Prostate gland (tissue), 2 donors: ENCODE results near the gene ZNF19. TPM values are rescaled to one million over a fixed set of nuclear protein-coding genes. Genes with fewer than 3 reads are reported as not detected.

ENCODE experiments used
- DNase-seq: peaks from one replicate; pipeline ENCODE4 v3.0.0-alpha.2; 2019; ENCODE audit warnings: low spot score
- H3K27ac ChIP-seq, 2 donors: fragments of 200-600 bp; sonication (generic); 2 replicates each; pipeline ENCODE4 v1.5.1; 2017 to 2019
- H3K27me3 ChIP-seq: fragments of 200-600 bp; sonication (generic); replicated peaks from 2 replicates; pipeline ENCODE4 v1.5.1; 2019; ENCODE audit not compliant: insufficient read depth
- H3K36me3 ChIP-seq, 2 donors: fragments of 200-600 bp; sonication (generic); 1 replicate in 1 of 2; 2 replicates in 1 of 2; pipeline versions ENCODE4 v1.5.1 to v1.8.1; 2017 to 2019
- H3K4me1 ChIP-seq: fragments of 200-600 bp; sonication (generic); replicated peaks from 2 replicates; pipeline ENCODE4 v1.5.1; 2019
- H3K4me3 ChIP-seq, 2 donors: fragments of 200-600 bp; sonication (generic); 2 replicates each; pipeline ENCODE4 v1.5.1; 2017 to 2019
- H3K9me3 ChIP-seq: fragments of 200-600 bp; sonication (generic); 2 replicates; pipeline ENCODE4 v1.5.1; 2017
- POLR2A ChIP-seq: fragments of 450-650 bp; IDR thresholded peaks from one replicate; pipeline ENCODE4 v1.6.1; 2016; ENCODE audit warnings: antibody characterized with exemption, mild to moderate bottlenecking
- POLR2AphosphoS5 ChIP-seq: sonication (generic); formaldehyde crosslinking; IDR thresholded peaks from one replicate; pipeline ENCODE4 v1.6.1; 2017; ENCODE audit warnings: antibody characterized with exemption
- WGBS: methylation state at CpG from one replicate; pipeline ENCODE4 v1.1.5; 2018; 5-methylcytosine and 5-hydroxymethylcytosine counted together
- intact Hi-C: fragments of 100-400 bp; cut with DNase I; formaldehyde crosslinking; loops from one replicate; pipeline ENCODE4 v1.14.2; 2022
- total RNA-seq, 2 donors: library from RNA; depleted of rRNA; stranded (reverse); fragments of >200 nt; gene quantifications; one replicate each; pipeline ENCODE4 v1.1.0, GENCODE V29; 2016
- TF ChIP-seq, protein P1 (sequence below), 4 experiments: fragments of 200-600 bp in 2 of 4; fragments of 450-650 bp in 2 of 4; sonication (generic) in 2 of 4; IDR thresholded peaks; 1 replicate in 3 of 4; 2 replicates in 1 of 4; pipeline ENCODE4 v1.5.1; 2016 to 2019; ENCODE audit warnings: antibody characterized with exemption in 4 of 4, mild to moderate bottlenecking in 2 of 4, moderate library complexity in 2 of 4

ZNF19 gene
- total RNA-seq, 2 donors from 2014 or later = 5.3 to 11.5 TPM

DNA sequence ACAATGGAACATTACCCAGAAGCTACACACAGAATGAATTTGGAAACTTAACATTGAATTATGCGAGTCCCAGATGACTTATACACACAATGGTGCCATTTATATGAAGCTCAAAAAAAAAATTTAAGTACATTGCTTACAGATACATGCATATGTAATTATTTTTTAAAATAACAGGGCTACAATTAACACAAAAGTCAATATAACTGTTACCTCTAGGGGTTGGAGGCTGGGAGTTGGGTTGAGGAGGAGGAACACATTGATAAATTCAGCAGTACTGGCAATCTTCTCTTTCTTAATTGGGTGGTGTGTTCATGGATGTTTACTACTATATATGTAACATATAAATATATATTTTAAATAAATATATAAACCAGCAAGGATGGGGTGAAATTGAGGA lies 28.2 kb downstream of the ZNF19 start:
- H3K9me3 ChIP-seq = no peaks in the 10 kb centered on the region
- H3K4me3 ChIP-seq = no peak overlapping the region
- no peak for TF ChIP-seq POLR2A
- TF ChIP-seq, protein P1, sequence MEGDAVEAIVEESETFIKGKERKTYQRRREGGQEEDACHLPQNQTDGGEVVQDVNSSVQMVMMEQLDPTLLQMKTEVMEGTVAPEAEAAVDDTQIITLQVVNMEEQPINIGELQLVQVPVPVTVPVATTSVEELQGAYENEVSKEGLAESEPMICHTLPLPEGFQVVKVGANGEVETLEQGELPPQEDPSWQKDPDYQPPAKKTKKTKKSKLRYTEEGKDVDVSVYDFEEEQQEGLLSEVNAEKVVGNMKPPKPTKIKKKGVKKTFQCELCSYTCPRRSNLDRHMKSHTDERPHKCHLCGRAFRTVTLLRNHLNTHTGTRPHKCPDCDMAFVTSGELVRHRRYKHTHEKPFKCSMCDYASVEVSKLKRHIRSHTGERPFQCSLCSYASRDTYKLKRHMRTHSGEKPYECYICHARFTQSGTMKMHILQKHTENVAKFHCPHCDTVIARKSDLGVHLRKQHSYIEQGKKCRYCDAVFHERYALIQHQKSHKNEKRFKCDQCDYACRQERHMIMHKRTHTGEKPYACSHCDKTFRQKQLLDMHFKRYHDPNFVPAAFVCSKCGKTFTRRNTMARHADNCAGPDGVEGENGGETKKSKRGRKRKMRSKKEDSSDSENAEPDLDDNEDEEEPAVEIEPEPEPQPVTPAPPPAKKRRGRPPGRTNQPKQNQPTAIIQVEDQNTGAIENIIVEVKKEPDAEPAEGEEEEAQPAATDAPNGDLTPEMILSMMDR (IDR thresholded peaks at IDR 0.05) = no peak
- no peak for TF ChIP-seq POLR2AphosphoS5
- no peaks in the 10 kb centered on the region for H3K27me3 ChIP-seq
- no peaks in the 10 kb centered on the region for H3K4me1 ChIP-seq
- no peaks in the 10 kb centered on the region for H3K36me3 ChIP-seq
- DNase-seq = no peak
- intact Hi-C loops = no loop called here
- 92% methylated on average over 1 of the region's 1 CpG for WGBS
- no peak overlapping the region for H3K27ac ChIP-seq

DNA sequence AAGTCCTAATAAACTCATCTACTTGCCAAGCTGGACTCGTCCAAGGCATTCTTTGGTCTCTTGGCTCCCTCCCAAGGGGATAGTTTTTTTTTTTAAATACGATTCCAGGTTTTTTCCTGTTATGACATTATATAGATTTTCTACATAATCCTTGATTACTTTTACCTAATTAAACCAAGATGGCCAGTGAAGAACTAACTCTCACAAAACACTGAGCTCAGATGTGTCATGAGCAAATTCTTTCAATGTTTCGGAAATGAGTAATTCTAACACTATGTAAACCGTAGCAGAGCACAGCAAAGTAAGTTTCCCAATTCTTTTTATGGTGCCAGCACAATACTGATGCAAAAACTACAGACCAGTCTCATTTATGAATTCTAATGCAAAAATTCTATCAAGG lies 28.9 kb downstream of the ZNF19 start:
- intact Hi-C loops = no loop called here
- no peak overlapping the region for H3K27ac ChIP-seq
- 66% methylated on average over 4 of the region's 4 CpGs for WGBS

DNA sequence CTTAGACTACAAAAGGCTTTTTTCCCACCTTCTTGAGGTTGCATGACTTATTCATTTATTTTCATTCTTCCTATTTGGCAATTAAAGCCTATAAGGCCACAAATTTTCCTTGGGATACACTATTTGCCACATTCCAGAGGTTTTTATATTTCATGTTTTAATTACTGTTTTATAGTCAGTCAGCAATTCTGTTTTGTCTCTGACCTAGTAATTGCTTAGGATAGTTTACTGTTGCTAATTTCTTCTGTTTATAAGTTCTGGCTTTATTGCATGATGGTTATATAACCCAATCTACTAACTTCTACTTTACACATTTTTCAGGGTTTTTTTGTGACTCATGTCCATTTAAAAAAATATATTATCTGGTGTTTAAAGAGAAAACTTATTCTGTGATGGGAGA lies 29.6 kb downstream of the ZNF19 start:
- no peaks in the 10 kb centered on the region for H3K27me3 ChIP-seq
- no peak for DNase-seq
- intact Hi-C loops = loop anchor here (5.0 kb wide), 1 partner anchor 548 kb away; the partner anchor contains the start of gene DHODH
- H3K9me3 ChIP-seq = no peaks in the 10 kb centered on the region
- no peaks in the 10 kb centered on the region for H3K36me3 ChIP-seq
- no peaks in the 10 kb centered on the region for H3K4me1 ChIP-seq
- TF ChIP-seq, protein P1 (IDR thresholded peaks at IDR 0.05) = no peak
- TF ChIP-seq POLR2AphosphoS5 (no peak), POLR2A (no peak)
- no peak overlapping the region for H3K4me3 ChIP-seq
- no peak overlapping the region for H3K27ac ChIP-seq

More for the DNA sequence above, 28.9 kb downstream of the ZNF19 start:
- TF ChIP-seq POLR2AphosphoS5 = no peak
- TF ChIP-seq POLR2A = no peak
- TF ChIP-seq, protein P1 (IDR thresholded peaks at IDR 0.05) = no peak
- DNase-seq = no peak
- Histone ChIP-seq H3K27me3 (no peaks in the 10 kb centered on the region), H3K4me3 (no peak overlapping the region), H3K36me3 (no peaks in the 10 kb centered on the region), H3K9me3 (no peaks in the 10 kb centered on the region), H3K4me1 (no peaks in the 10 kb centered on the region)

DNA sequence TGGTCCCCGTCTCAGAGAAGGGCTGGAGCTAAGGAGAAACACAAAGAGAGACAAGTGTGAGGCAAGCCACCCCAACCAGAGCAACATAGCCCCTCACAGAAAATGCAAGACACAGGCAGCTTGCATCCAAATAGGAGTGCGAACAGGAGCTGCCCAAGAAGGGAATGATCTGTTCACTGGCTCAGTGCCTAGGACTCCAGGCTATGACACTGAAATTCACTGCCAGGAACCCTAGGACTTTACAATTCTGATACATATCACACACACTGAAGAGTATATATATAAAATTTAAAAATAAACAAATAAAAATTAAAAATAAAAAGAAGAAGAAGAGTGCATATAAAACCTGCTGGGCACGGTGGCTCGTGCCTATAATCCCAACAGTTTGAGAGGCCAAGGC lies 32.3 kb downstream of the ZNF19 start:
- Histone ChIP-seq H3K4me3 (no peak overlapping the region), H3K27ac (no peak overlapping the region), H3K9me3 (no peaks in the 10 kb centered on the region), H3K4me1 (no peaks in the 10 kb centered on the region), H3K27me3 (no peaks in the 10 kb centered on the region), H3K36me3 (no peaks in the 10 kb centered on the region)
- peak; percentile 67 for DNase-seq
- intact Hi-C loops = loop anchor here (5.0 kb wide), 1 partner anchor 550 kb away; the partner anchor contains the start of gene DHODH
- 29% methylated on average over 4 of the region's 4 CpGs for WGBS
- TF ChIP-seq POLR2A (no peak), POLR2AphosphoS5 (peak; percentile 63)

DNA sequence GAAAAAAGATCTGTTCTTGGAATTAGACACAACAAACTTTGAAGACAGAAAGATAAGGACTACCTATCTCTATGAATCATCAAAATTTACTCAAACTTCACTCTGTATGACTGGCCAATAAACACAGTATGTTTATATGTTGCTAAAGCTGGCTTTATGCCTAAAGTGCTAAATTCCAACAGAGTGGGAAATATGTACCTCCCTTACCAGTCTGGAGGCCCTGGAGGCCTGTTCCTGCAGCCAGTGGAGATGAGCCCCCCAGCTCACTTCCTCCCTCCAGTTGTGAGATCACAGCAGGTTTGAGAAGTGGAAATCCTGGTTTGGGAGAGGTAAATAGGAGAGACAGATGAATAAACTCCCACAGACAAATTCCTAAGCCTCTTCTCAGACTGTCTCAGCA lies 36.1 kb downstream of the ZNF19 start:
- TF ChIP-seq POLR2A (no peak), POLR2AphosphoS5 (no peak)
- TF ChIP-seq, protein P1 (IDR thresholded peaks at IDR 0.05) = no peak
- intact Hi-C loops = no loop called here
- Histone ChIP-seq H3K36me3 (peaks cover 4 to 9% of the 10 kb centered on the region in 2 donors), H3K4me3 (no peak overlapping the region), H3K27me3 (no peaks in the 10 kb centered on the region), H3K4me1 (no peaks in the 10 kb centered on the region), H3K27ac (no peak overlapping the region), H3K9me3 (peaks cover 13% of the 10 kb centered on the region)
- DNase-seq = no peak
